ENCODE measurements around the gene LRRTM3.

The LRRTM3 gene

GRCh38 chr10:67017218-67017617, 91.4 kb downstream of the LRRTM3 start:
- CTCF ChIA-PET: no interaction called here

GRCh38 chr10:67022099-67022498, 96.3 kb downstream of the LRRTM3 start:
- DNase-seq (ENCODE audit: extremely low spot score): no peak
- CTCF ChIA-PET: no interaction called here
- POLR2A ChIA-PET: no interaction called here
- no peak for TF ChIP-seq CTCF (IDR thresholded peaks at IDR 0.05; ENCODE audit: control extremely low read depth, extremely low read depth, low read depth, missing control alignments)

More at GRCh38 chr10:67017218-67017617, 91.4 kb downstream of the LRRTM3 start:
- POLR2A ChIA-PET: no interaction called here
- no peak for TF ChIP-seq CTCF (IDR thresholded peaks at IDR 0.05; ENCODE audit: control extremely low read depth, extremely low read depth, low read depth, missing control alignments)
- no peak for DNase-seq (ENCODE audit: extremely low spot score)

GRCh38 chr10:67033878-67034277, 108.0 kb downstream of the LRRTM3 start:
- DNase-seq (ENCODE audit: extremely low spot score): no peak
- TF ChIP-seq CTCF (IDR thresholded peaks at IDR 0.05; ENCODE audit: control extremely low read depth, extremely low read depth, low read depth, missing control alignments): no peak
- ChIA-PET POLR2A (no interaction called here), CTCF (interaction anchor here (1.3 to 1.9 kb wide), 2 partner anchors 11 to 22 kb away, joined by 3 to 4 read pairs; no protein-coding TSS in a partner anchor)

- ChIA-PET CTCF (no interaction called here), POLR2A (no interaction called here)
- DNase-seq (ENCODE audit: extremely low spot score): no peak
- TF ChIP-seq CTCF (IDR thresholded peaks at IDR 0.05; ENCODE audit: control extremely low read depth, extremely low read depth, low read depth, missing control alignments): no peak
These were observed 111.0 kb downstream of the LRRTM3 start for GRCh38 chr10:67036808-67037207.

- CTCF ChIA-PET: no interaction called here
- POLR2A ChIA-PET: no interaction called here
- TF ChIP-seq CTCF (IDR thresholded peaks at IDR 0.05; ENCODE audit: control extremely low read depth, extremely low read depth, low read depth, missing control alignments): no peak
- DNase-seq (ENCODE audit: extremely low spot score): no peak
These were observed 117.2 kb downstream of the LRRTM3 start for GRCh38 chr10:67043041-67043440.

- no peak for TF ChIP-seq CTCF (IDR thresholded peaks at IDR 0.05; ENCODE audit: control extremely low read depth, extremely low read depth, low read depth, missing control alignments)
- no peak for DNase-seq (ENCODE audit: extremely low spot score)
- CTCF ChIA-PET: interaction anchor here (1.9 kb wide), 1 partner anchor 11 kb away, joined by 4 read pairs; no protein-coding TSS in a partner anchor
- POLR2A ChIA-PET: no interaction called here
These were observed 119.6 kb downstream of the LRRTM3 start for GRCh38 chr10:67045404-67045803.

- no peak for DNase-seq (ENCODE audit: extremely low spot score)
- POLR2A ChIA-PET: no interaction called here
- CTCF ChIA-PET: no interaction called here
- TF ChIP-seq CTCF (IDR thresholded peaks at IDR 0.05; ENCODE audit: control extremely low read depth, extremely low read depth, low read depth, missing control alignments): no peak
These were observed 120.7 kb downstream of the LRRTM3 start for GRCh38 chr10:67046507-67046906.

All from GM10248 (cell line).